Heart right ventricle (tissue), 16 donors: ENCODE measurements around the gene AMFR. TPM values are rescaled to one million over a fixed set of nuclear protein-coding genes. Genes with fewer than 3 reads are reported as not detected.

ENCODE experiments used
- ATAC-seq, 8 donors: fragments of 200-7000 bp; cut with Tn5 transposase; one replicate each; pipeline ENCODE4 v1.9.1; 2020; ENCODE audit warnings: mild to moderate bottlenecking in 8 of 8, moderate library complexity in 8 of 8, moderate number of reproducible peaks in 1 of 8
- DNase-seq, 2 donors: peaks; one replicate each; pipeline ENCODE4 v3.0.0-alpha.2; 2020
- H3K27ac ChIP-seq, 10 donors: fragments of 200-600 bp; sonication (generic) in 2 of 10; one replicate each; pipeline versions ENCODE4 v1.5.0 to v1.8.0; 2020 to 2022; ENCODE audit warnings: mild to moderate bottlenecking in 3 of 10
- H3K27me3 ChIP-seq, 7 donors: fragments of 200-600 bp; one replicate each; pipeline ENCODE4 v1.8.0; 2021 to 2022; ENCODE audit warnings: mild to moderate bottlenecking in 2 of 7
- H3K36me3 ChIP-seq, 9 donors: fragments of 200-600 bp; sonication (generic) in 1 of 9; one replicate each; pipeline versions ENCODE4 v1.5.0 to v1.8.0; 2020 to 2022; ENCODE audit warnings: mild to moderate bottlenecking in 2 of 9
- H3K4me1 ChIP-seq, 9 donors: fragments of 200-600 bp; sonication (generic) in 1 of 9; one replicate each; pipeline versions ENCODE4 v1.5.0 to v1.8.0; 2020 to 2022; ENCODE audit warnings: mild to moderate bottlenecking in 4 of 9
- H3K4me3 ChIP-seq, 10 donors: fragments of 200-600 bp; sonication (generic) in 2 of 10; one replicate each; pipeline versions ENCODE4 v1.5.0 to v1.8.0; 2020 to 2022; ENCODE audit warnings: mild to moderate bottlenecking in 7 of 10, moderate library complexity in 2 of 10
- H3K9me3 ChIP-seq, 11 donors: fragments of 200-600 bp in 10 of 11; sonication (generic) in 2 of 11; one replicate each; pipeline versions ENCODE4 v1.5.0 to v1.8.0; 2013 to 2022; ENCODE audit warnings: mild to moderate bottlenecking in 2 of 11, control low read depth in 1 of 11, moderate library complexity in 1 of 11
- WGBS, 2 donors: extraction: QIAGEN DNeasy Blood & Tissue Kit; methylation state at CpG; one replicate each; pipeline ENCODE4 v1.1.7; 2013; ENCODE audit warnings: inconsistent platforms in 1 of 2; 5-methylcytosine and 5-hydroxymethylcytosine counted together
- intact Hi-C, 10 donors: fragments of 100-400 bp; cut with DNase I; formaldehyde crosslinking; loops; one replicate each; pipeline versions ENCODE4 v1.11.1 to v1.14.2; 2022
- polyA plus RNA-seq, 2 donors: library from polyadenylated mRNA; stranded (reverse); fragments of 200-250 nt; gene quantifications; one replicate each; pipeline ENCODE4 v1.2.3, GENCODE V29; 2013
- total RNA-seq, 10 donors: library from RNA; stranded (reverse); fragmentation: NEBNext Ultra II Directional in 3 of 10; extraction: Animal tissue kit (Norgen Biotek cat#: 25700) in 3 of 10; gene quantifications; one replicate each; pipeline versions ENCODE4 v1.2.1 to v1.2.4, GENCODE V29; 2021 to 2023
- TF ChIP-seq, protein P1 (sequence below), 9 donors: fragments of 200-600 bp; sonication (generic) in 2 of 9; IDR thresholded peaks; one replicate each; pipeline versions ENCODE4 v1.5.0 to v1.8.0; 2021 to 2022; ENCODE audit warnings: antibody characterized with exemption in 9 of 9, mild to moderate bottlenecking in 5 of 9, moderate library complexity in 1 of 9
- donor health status: Arrhythmogenic right ventricular cardiomyopathy.
- donor health status: ischemic (EF 13 %, LVEDD 7.1; RV severe dilation, severe dysfunction).
- donor health status: healthy with polysubstance abuse.
- donor health status: DM: no; HTN: yes; CAD: no.
- donor health status: DM: no; HTN: no; CAD: no.
- donor health status: ischemic (EF 25% LVEDD 6.9; RV normal size, moderate dysfunction).
- donor health status: ischemic (EF 25% LVEDD 5.7; RV mildly dilated, moderate dysfunction).
- donor health status: healthy.
- donor health status: DM: yes; HTN: yes; CAD: no.
- donor health status: Ischemic cardiomyopathy.
- donor health status: ischemic (EF 35%, LVEDD 5.7; RV mildly dilated, moderate dysfunction).
- donor health status: nonischemic (EF 11% LVEDD 7.7; RV severe dilation, severe dysfunction).
- donor health status: DM: yes; HTN: yes; CAD: no.
- donor health status: PGD.
- donor health status: ischemic (EF 29% LVEDD 5.4; RV normal size, mild dysfunction).
- donor health status: nonischemic (EF 23%, LVEDD 6.1; RV moderate dilation, normal function).

AMFR gene
- total and polyA plus RNA-seq, 12 donors = 18.1 to 87.9 (median 65.9) TPM

DNA sequence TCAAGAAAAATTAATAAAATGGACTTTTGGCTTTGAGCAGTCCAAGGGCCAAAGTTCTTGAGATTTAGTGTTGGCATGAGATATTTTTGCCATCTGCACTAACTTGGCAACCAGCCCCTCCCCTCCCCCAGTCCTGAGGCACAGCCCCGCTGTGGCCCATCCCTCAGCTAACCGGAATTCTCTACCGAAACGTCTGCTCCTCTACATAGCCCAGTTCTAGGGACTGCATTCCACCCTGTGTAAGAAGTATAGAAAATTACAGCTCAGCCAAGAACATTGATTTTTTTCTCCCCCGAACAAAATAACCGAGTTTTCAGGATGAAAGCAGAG, 97.5 kb downstream of the AMFR start:
- intact Hi-C loops = loop anchor here in 1 of 10 donors (10.0 kb wide), 1 partner anchor 613 kb away; no protein-coding TSS in a partner anchor
- Histone ChIP-seq H3K36me3 (no peaks in the 10 kb centered on the region), H3K27me3 (no peaks in the 10 kb centered on the region), H3K4me3 (no peak overlapping the region), H3K27ac (no peak overlapping the region), H3K4me1 (peaks cover 0 to 5% (median 0%) of the 10 kb centered on the region in 9 donors), H3K9me3 (no peaks in the 10 kb centered on the region)
- WGBS, 2 donors = 90 to 94% methylated on average over 6 of the region's 6 CpGs
- TF ChIP-seq, protein P1, sequence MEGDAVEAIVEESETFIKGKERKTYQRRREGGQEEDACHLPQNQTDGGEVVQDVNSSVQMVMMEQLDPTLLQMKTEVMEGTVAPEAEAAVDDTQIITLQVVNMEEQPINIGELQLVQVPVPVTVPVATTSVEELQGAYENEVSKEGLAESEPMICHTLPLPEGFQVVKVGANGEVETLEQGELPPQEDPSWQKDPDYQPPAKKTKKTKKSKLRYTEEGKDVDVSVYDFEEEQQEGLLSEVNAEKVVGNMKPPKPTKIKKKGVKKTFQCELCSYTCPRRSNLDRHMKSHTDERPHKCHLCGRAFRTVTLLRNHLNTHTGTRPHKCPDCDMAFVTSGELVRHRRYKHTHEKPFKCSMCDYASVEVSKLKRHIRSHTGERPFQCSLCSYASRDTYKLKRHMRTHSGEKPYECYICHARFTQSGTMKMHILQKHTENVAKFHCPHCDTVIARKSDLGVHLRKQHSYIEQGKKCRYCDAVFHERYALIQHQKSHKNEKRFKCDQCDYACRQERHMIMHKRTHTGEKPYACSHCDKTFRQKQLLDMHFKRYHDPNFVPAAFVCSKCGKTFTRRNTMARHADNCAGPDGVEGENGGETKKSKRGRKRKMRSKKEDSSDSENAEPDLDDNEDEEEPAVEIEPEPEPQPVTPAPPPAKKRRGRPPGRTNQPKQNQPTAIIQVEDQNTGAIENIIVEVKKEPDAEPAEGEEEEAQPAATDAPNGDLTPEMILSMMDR (IDR thresholded peaks at IDR 0.05) = no peak
- ATAC-seq (no peak), DNase-seq (no peak)

DNA sequence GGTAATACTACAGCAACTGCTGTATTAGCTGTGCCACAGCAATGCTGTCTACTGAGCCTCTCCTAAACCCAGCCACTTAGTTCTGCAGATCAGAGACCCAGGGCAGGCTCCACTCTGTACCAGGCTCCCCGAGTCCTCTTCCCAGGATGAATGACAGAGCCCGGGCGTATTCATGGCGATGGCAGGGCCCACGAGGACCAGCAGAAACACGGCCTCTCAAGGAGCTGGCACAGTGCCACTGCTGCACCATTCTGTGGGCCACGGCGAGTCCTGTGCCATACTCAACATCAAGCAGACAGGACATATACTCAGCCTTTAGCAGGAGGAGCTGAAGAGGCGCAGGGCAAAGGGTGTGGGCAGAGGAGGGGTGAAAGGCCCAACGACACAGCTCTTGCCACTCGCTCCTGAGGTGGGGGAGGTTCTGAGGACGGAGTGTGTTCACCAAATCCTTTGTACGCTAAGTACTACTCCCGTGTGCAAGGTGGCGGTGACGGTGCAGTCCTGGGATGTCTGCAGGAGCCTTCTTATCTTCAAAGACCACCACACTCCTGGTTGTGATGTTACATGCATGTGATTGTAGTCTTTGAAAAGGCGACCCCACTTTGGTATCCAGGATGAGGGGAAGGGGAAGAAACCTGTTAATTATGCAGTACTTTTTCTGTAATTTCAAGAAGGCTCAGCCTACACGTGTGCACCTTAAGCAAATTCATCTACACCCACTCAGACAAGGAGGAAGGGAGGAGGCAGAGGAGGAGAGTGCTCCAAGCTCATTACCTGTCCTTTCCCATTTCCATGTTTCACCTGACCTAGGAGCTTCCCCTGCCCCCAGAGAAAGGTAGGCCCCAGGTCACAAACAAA, 98.0 kb downstream of the AMFR start:
- 89 to 90% methylated on average over 18 of the region's 18 CpGs for WGBS, 2 donors

DNA sequence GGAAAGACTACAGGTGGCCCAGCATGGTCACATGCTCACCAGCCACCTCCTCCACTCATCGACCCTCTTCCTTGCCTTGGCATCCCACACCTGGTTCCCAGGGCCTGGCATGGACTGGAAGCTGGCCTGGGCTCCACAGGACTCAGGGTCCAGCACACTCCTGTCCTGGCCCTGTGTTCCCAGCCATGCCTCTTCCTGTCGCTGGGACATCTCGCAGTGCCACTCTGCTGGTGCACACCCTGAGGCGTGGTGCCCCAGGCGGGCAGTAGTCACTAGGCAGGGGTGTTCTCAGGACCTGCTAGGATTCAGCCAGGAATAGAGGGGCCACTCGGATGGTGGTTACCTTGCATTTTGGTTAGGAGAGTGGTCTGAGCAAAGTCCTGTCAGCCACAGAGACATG, 99.4 kb downstream of the AMFR start:
- H3K36me3 ChIP-seq = no peaks in the 10 kb centered on the region
- DNase-seq (no peak), ATAC-seq (no peak)
- H3K27me3 ChIP-seq = no peaks in the 10 kb centered on the region
- H3K4me1 ChIP-seq = no peaks in the 10 kb centered on the region
- intact Hi-C loops = loop anchor here in 1 of 10 donors (10.0 kb wide), 1 partner anchor 611 kb away; no protein-coding TSS in a partner anchor
- no peaks in the 10 kb centered on the region for H3K9me3 ChIP-seq
- H3K4me3 ChIP-seq = no peak overlapping the region
- WGBS, 2 donors = 91% methylated on average over 6 of the region's 6 CpGs
- TF ChIP-seq, protein P1 (IDR thresholded peaks at IDR 0.05) = no peak
- H3K27ac ChIP-seq = no peak overlapping the region

More for the DNA sequence above, 98.0 kb downstream of the AMFR start:
- H3K9me3 ChIP-seq = no peaks in the 10 kb centered on the region
- H3K4me1 ChIP-seq = no peaks in the 10 kb centered on the region
- TF ChIP-seq, protein P1 (IDR thresholded peaks at IDR 0.05) = no peak
- DNase-seq (no peak), ATAC-seq (no peak)
- no peak overlapping the region for H3K4me3 ChIP-seq
- intact Hi-C loops = loop anchor here in 1 of 10 donors (10.0 kb wide), 1 partner anchor 612 kb away; no protein-coding TSS in a partner anchor
- H3K27me3 ChIP-seq = no peaks in the 10 kb centered on the region
- no peaks in the 10 kb centered on the region for H3K36me3 ChIP-seq
- H3K27ac ChIP-seq = no peak overlapping the region

DNA sequence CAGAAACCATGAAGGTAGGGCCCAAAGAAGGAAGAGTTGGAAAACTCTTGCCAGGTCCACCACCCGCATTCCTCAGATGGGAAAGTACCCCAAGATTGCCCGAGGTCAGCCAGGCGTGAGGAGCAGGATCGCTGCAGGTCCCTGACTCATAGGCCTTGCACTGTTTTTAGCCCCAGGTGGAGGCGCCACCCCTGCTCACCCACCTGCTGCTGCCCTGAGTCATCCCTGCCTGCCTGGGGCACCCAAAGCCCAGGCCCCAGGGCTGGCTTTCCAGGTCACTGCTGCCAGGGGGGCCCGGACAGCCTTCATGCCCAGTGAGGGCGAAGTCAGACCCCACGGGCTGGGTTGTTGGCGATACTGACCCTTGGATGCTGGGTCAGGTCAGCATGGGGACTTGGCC, 100.9 kb downstream of the AMFR start:
- Histone ChIP-seq H3K9me3 (no peaks in the 10 kb centered on the region), H3K36me3 (no peaks in the 10 kb centered on the region), H3K4me3 (no peak overlapping the region), H3K27me3 (no peaks in the 10 kb centered on the region), H3K4me1 (no peaks in the 10 kb centered on the region), H3K27ac (no peak overlapping the region)
- WGBS, 2 donors = 95 to 97% methylated on average over 9 of the region's 9 CpGs
- DNase-seq = no peak
- TF ChIP-seq, protein P1 (IDR thresholded peaks at IDR 0.05) = no peak
- no peak for ATAC-seq
- intact Hi-C loops = loop anchor here in 1 of 10 donors (10.0 kb wide), 1 partner anchor 610 kb away; no protein-coding TSS in a partner anchor
